NCI-H1105 (cell line): ENCODE measurements around the gene OPN4.

Experiments used
- DNase-seq: peaks from one replicate; lab custom pipeline; 2025; lab: John Stamatoyannopoulos, UW

The OPN4 gene

DNA sequence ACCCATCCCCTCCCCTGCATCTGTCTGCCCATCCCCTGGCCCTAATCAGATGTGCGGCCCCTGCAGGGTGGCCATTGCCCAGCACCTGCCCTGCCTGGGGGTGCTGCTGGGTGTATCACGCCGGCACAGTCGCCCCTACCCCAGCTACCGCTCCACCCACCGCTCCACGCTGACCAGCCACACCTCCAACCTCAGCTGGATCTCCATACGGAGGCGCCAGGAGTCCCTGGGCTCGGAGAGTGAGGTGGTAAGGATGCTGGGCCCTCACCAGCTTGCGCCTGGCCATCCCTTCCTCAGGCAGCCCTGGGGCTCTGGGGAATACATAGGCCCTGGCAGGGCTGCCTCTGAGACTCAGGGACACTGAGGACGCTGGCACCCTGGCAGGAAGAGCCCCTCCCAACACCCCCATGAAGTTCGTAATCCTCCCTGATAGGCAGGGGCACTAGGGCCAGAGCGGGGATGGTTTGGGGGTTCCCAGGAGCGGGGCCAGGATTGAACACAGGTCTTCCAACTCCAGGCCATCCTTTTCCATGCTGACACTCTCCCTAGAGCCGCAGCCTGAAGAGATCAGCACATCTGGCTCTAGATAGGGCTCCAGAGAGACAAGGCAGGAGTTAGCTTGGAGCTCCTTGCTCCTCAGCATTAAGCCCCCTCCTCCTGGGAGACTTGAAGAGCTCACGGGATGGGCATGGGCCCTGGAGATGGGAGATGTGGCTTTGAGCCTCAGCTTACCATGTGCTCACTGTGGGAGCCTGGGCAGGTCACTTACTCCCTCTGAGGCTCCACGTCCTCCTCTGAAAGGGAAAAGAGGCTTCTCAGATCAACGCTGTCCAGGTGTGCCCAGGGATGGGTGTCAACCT is 8.1 kb downstream of the OPN4 start:
- DNase-seq = no peak

DNA sequence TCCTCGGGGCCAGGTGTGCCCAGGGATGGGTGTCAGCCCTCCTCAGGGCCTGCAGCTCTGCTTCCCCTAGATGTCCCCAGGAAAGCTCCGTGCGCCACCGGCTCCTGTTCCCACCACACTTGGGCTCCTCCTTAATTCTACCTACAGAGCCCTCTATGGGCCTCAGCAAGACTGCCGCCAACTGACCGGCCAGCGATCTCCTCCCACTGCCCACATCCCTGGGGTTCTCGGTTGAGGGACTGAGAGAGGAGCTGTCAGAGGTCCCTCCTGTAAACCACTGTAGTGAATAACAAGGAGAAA is 8.6 kb downstream of the OPN4 start:
- no peak for DNase-seq

DNA sequence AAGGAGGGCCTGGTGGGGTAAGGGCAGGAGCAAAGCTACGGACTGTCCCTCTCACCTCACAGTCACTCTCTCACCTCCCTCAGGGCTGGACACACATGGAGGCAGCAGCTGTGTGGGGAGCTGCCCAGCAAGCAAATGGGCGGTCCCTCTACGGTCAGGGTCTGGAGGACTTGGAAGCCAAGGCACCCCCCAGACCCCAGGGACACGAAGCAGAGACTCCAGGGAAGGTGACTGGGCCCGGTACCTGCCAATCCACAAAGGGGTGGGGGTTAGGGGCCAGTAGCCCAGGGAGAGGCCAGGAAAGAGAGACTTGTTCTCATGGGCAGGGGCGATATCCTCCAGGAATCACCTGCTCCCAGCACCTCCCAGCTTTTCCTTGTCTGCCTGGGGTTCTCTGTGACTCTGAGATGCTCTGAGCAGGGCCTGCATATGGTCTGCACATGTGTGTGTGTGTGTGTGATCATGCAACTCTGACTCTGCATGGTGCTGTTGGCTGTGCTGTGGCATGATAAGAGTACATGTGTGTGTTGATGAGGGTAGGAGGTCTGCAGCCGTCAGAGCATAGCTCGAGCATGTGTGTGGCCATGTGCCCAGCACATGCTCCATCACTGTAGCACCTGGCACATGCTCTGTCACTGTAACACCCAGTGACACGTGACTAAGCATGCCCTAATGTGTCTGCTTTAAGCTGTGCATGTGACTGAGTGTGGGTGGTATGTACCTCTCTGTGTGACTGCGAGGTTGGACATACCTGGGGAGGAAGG is 9.4 kb downstream of the OPN4 start:
- DNase-seq = no peak

DNA sequence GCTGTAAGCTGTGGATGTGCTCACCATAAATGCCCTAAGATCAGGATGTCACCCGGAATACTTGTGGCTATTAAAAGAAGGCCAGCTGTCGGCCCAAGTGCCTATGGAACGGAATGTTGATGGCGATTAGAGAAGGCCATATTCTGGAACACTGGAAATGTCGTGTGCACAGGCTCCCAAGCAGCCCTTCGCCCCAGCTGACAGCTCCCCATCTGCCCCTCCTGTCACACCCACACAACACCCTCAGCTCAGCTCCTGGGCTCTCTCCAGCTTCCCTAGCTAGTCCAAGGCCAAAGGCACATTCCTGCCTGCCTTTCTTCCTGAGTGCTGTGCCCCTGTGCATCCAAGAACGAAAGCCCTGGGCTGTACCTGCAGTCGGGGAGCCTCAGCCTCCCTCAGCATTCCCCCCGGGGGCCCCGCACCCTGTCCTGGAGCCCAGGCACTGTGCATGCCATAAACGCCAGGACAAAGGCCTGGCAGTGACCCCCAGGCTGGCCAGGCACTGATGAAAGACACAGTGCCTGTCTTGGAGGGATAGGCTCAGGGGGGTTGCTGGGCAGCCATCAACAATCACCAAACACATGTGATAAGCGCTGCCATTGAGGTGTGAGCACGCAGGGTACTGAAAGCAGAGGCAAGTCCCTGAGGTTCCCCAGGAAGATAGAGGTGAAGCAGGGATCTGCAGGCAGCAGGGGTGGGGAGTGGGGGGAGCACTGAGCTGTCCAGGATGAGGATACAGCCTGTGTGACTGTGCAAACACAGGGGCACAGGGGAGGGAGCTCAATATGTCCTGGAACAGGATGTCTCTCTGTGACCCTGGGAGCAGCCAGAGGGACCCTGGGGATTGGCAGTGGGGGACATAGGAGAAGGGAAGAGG is 10.2 kb downstream of the OPN4 start:
- no peak for DNase-seq

DNA sequence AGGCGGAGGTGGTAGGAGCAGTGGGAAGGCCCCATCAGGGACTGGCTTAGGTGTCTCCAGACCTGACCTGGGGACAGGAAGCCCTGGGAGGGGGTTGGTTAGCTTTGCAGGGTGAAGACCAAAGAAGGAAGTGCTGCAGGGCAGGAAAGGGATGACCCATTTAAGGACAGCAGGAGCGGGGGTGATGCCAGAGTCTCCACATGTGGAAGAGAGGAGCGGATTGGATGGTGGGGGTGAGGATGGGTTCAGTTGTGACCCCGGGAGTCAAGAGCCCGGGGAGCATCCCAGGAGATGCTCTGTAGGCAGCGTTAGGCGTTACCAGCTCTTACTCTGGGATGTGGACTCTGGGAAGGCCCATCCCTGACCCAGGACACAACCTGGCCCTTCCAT is 10.9 kb downstream of the OPN4 start:
- DNase-seq = no peak

DNA sequence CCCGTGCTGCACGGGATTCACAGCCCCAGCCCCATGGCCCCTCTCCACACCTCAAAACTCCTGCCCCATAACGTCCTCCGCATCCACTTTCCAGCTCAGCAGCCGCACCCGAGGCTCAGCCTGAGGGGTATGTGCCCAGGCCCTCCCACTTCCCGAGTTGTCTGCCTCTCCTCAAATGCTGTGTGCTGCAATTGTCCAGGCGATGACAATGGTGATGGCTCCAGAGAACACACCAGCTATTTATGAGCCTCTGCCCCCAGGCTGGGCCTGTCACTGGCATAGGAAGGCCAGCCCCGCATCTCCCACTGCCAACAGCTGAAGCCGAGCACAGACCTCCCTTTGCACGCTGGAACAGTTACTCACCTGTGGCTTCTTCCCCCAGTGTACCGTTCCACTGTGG is 11.5 kb downstream of the OPN4 start:
- no peak for DNase-seq

DNA sequence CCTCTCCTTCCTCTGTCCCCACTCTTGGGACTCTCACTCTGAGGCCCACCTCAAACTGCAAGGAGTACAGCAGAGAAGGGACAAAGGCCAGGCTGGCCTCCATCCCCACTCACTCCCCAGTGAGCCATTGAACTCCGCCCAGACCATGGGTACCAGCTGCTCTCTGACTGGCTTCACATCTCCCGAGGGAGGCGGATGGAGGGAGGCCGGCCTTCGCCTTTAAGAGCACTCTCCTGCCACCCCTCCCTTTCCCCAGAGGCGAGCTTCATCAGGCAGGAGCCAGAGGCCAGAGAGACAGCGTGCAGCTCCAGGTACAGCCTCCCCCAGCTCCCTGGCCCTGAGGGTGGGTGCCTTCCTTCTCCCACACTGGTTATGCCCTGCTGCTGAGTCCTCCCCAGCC is 12.2 kb downstream of the OPN4 start:
- DNase-seq = no peak

DNA sequence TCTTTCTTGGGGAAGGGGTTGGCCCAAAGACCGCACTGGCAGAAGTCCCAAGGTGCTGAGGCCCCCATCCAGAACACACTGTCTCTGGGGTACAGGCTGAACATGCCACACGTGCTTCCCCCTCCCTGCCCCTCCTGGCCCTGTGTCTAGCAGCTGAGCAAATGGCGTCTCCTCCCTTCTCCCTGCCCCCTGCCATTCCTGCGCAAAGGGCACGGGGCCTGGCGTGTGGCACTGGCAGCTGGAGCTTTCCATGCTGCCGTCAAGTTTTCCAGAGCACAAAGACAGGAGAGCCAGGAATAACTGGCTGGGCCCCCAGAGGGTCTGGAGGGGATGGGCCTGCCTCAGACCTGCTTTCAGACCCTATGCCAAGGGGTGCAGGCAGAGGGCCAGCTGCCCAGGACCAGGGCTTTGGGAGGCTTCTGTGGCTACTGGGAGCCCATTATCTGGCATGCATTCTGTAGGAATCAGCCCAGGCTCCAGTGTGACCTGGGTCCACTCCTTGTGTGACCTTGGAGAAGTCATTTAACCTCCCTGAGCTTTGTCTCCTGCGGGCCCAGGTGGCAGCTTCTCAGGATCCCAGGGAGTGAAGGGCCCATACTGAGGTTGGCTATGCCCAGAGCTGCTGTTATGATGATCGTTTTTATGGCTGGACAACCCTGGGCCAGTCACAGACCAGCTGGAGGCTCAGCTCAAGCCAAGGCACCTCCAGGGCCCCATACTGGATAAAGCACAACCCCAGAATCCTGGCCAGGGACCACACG is 13.3 kb downstream of the OPN4 start:
- no peak for DNase-seq

DNA sequence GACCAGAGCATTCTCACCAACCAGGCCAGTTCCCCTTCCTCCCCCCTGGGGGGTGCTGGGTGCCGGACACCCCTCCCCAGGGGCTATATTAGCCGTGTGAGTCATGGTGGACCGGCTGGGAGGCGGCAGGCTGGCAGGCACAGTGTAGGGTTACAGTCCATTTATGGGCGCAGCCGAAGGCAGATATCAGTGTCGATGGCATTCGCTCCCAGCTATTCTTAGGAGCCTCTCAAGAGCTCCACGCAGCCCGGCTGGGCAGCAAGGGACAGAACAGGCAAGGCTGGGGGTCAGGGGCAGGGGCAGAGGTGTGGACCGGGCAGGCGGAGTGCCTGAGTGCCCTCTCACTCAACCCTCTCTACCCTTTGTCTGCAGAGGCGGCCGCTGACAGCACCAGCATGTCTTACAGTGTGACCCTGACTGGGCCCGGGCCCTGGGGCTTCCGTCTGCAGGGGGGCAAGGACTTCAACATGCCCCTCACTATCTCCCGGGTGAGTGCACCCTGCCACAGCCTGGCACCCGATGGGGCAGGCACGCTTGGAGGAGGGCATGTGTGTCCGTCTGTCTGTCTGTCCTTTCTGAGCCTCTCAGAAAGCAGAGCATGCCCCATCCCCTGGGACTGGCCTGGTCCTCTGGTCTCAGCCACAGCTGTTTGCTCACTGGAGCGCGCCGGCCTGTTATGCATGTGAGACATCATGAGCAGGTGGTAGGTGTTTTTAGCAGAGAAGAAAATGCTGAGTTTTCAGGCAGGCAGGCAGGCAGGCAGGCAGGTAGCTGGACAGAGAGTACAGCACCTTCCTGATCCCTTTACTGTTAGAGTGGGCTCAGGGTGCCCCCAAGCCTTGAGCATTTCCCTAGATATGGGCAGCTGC is 14.2 kb downstream of the OPN4 start, which contains the start of gene LDB3:
TSS of gene LDB3 (plus strand) at position 215 of the 869 bp plus-strand sequence. CDS start at position 396, 181 bp downstream.
- no peak for DNase-seq

DNA sequence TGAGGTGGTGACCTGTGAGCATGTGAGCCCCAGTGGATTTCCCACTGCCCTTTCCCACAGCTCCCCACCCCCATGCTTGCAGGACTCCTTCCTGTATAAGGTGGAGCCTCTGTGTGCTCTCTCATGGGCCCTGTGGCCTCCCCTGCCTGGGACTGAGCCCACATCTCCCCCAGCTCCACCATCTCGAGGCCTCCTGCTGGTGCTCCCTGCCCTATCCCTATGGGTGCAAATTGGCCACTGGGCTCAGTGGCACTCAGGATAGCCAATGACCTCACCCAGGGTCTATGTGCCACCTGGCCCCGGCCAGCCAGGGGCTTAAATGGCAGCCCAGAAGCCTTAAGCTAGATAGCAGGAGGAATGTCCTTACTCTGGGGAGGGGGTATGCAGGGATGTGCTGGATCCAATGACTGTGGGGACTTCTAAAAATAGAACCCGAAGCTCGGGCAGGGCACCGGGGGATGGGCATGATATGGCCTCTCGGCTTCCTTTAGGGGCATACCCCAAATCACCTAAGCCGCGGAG is 16.0 kb downstream of the OPN4 start:
- DNase-seq = no peak

DNA sequence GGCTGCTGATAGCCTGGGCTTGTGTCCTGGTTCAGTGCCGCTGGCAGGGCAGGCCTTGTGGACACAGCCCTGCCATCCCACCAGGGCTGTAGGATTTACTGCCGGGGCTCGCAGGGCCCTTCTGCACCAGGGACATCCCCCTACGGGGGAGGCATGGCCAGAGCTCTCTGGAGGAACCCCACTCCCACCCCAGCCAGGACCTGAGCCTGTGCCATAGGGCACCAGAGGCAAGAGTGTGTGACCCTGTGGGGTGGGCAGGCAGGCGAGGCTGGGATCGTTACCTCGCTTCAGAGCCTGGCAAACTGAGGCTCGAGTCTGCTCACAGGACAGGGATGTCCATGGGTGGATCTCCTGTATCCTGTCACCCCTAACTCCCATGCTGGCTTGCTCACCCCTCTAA is 16.5 kb downstream of the OPN4 start:
- no peak for DNase-seq

DNA sequence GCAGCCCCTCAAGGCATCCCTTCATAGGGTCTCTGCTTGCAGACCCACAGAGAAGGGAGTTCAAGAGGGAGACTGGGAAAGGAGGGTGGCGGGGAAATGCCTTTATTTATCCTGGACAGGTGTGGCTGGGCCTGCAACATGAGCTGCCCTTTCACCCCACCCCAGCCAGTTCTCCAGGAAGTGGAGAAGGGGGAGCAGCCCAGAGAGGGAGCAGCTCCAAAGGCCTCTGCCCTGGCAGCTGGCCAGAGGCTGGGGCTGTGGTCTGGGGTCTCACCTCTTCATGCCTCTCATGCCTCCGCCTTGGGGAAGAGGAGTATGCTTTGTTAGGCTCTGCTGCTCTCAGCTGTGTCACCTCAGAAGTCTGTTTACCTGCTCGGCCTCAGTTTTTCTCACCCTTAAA is 17.1 kb downstream of the OPN4 start:
- no peak for DNase-seq

DNA sequence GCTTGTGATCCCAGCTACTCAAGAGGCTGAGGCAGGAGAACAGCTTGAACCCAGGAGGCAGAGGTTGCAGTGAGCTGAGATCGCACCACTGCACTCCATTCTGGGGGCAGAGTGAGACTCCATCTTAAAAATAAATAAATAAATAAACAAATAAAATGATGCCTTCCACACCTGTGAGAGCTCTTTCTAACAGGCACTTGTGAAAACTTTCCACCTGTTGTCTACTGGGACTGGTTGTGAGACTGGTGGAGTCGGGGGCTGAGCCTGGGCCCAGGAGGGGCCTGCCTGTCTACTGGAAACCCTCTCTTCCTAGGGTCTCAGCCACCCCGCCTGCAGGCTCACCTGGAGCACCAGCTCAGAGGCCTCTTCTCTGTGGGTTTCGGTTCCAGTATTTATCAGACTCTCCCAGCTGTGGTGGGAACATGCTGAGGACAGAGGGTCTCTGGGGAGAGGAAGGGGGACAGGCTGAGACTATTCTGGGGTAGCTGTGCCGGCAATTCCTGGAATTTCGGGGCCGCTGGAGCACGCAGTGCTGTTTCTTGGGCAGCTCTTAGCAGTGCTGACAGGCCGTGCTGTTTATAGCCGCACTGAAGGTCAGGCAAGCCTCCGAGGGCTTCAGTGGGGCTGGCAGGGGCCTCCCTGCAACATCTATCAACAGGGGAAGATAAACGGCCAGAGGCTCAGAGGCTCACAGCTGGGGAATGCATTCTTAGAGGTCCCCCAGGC is 17.8 kb downstream of the OPN4 start:
- no peak for DNase-seq

DNA sequence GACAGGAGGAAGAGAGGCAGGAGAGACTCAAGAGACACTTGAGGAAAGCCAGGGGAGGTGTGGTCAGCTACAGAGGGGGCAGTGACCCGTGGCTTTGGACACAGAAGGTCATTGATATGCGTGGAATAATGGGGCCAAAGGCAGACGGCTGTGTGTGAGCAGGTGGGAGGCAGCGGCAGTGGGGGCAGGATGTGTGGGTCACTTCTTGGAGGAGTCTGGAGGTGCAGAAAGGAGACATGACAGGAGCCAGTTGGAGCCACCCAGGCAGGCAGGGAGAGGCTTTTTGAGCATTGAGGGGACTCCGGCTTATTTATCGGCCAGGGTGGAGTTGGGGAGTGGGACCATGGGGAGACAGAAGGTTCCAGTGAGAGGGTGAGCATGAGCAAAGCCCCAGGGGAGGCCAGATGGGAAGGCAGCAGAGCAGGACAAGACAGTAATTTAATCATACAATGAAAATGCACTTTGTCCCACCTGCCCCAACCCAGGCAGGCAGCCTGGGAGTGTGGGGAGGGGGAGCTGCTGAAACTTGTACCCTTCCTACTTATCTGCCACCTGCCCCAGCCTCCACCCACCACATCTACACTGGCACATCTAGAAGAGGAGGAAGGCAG is 19.0 kb downstream of the OPN4 start:
- DNase-seq = no peak

DNA sequence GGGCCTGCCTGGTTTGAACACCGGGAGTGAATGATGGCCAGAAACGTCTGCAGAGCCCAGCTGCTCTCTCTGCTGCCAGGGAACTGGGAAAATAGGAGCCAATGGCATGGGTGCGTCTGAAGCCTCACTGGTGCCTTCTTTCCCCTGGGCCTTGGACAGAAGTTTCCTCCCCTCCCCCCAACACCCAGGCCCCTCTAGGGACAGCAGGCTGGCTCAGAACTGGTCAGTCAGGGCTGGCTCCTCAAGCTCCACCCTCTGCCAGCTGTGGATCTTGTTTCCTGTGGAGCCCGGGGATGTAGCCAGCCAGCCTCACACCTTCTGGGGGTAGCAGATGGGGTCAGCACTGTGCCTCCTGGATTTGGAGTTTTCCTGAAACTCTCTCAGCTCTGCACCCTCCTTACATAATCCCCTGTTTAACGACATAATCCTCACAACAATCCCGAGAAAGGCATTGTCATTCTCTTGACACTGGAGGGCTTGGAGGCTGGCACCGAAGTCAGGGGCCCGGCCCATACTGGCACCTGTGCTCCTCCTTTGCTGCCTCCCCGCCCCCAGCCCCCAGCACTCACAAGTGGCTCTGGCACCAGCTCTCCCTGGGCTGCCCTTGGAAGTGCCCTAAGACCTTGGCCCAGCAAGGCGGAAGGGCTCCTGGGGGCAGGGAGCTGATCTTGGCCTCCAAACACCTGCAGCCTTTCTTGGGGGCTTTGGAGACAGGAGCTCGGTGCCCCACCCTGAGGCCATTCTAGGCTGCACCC is 19.7 kb downstream of the OPN4 start:
- no peak for DNase-seq

DNA sequence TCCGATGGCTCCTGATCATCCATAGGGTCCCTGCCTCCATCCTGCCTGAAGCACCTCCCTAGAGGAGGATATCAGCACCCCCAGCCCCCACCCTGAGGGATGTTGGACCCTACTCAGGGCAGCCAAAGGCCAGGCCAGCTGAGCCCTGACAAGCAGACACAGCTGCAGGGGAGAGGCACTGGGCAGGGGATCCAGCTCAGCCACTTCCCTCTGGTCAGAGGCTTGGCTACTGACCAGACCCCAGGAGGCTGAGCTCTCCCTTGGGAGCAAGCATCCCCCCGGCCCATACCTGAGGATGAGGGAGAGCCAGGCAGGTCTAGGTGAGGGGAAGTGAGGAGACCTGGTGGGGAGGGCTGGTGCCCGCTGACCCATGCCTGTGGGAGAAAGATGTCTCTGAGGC is 20.6 kb downstream of the OPN4 start:
- DNase-seq = no peak

DNA sequence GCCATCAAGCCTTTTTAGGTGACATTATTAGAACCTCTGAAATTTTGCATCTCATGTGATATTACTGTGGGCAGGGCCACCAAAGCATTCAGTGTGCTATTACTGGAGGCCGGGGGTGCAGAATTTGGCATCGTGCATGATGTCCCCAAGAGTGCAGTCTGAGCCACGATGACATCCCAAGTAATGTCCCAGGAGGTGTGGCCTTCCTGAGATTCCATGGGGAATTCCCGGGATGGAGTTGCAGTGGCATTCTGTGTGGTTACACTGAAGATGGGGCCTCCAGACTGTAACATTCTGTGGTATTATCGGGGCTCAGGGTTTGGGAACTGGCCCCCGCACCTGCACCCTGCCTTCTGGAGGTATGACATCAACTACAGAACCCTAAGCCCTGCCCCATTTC is 23.0 kb downstream of the OPN4 start:
- no peak for DNase-seq

DNA sequence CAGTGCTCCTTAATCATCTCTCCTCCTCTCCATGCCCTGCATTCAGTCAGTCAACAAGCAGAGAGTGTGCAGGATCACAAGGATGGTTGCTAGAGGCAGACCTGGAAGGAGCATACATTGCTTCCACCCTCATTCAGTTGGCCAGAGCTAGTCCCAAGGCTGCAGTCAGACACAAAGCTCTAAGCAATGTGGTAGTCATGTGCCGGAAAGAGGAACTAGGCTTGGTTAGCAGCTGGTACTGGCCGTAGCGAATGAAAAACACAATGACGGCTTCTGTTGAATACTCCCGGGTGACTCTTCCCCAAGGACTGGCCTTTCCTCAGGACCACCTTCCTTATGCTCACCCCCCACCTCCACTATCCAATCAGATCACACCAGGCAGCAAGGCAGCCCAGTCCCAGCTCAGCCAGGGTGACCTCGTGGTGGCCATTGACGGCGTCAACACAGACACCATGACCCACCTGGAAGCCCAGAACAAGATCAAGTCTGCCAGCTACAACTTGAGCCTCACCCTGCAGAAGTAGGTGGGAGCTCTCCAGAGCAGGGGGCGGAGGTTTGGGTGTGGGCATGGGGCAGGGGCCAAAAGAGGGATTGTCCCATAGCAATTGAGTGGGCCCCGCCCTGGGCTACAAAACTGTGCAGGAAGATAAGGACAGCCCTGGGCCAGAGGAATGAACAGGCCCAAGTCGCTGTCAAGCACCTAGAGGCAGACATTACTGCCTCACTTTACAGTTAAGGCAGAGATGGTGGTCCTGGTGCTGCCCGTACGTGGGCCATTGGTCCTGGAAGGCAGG is 24.8 kb downstream of the OPN4 start:
- no peak for DNase-seq
